Germinal center (tissue), 1 donor: ENCODE measurements around the gene PPT2.

Experiments used
- DNase-seq: peaks from one replicate; pipeline ENCODE4 v3.0.0; 2012; ENCODE audit warnings: mixed read lengths, low spot score

The PPT2 gene

GRCh38 chr6:32151863-32152768 is 1.8 kb upstream of the PPT2 start, which contains the start of gene PRRT1:
PRRT1 (minus strand) TSS chr6:32151939; CDS start chr6:32151827, 112 bp downstream.
- no peak for DNase-seq

GRCh38 chr6:32152769-32153563 is 975 bp upstream of the PPT2 start:
- no peak for DNase-seq

- DNase-seq = peak; percentile 85
Observed at GRCh38 chr6:32154514-32155161, 697 bp downstream of the PPT2 start.

- no peak for DNase-seq
Observed at GRCh38 chr6:32156891-32157290, 3.0 kb downstream of the PPT2 start.

DNA sequence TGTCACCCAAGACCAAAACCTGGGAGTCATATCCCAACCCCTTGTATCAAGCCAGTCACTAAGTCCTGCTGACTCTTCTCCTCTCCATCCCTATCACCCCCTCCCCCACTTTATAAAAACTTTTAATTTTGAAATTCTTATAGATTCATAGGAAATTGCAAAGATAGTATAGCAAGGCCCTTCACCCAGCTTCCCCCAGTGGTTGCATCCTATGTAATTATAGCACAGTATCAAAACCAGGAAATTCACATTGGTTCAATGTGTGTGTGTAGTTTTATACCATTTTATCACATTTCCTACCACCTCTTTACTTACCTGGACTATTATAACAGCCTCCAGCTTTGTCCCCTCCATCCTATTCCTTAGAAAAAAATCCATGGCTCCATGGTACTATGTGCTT is 4.1 kb downstream of the PPT2 start:
- no peak for DNase-seq

- no peak for DNase-seq
Observed at GRCh38 chr6:32163559-32164258, 9.8 kb downstream of the PPT2 start.

DNA sequence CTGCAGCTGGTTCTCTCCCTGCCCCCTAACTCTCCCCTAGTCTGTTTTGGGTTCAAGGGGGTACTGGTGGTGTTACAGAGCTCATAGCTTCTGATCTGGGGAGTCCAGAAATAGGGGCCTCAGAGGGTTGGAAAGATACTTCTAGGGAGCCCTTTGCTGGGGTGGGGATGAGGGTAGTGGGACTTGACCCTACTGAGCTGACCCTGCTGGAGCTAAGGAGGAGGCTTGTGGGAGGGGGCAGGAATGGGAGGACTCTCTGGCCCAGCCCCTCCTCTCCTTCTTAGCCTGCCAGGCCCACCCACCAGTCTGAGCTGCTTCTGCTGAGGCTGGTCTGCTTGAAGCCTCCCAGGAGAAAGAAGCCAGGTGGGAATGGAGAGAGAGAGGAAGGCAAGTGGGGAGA is 10.4 kb downstream of the PPT2 start, which contains the start of gene EGFL8:
TSS of gene EGFL8 (plus strand) at position 301 of the 400 bp plus-strand sequence. CDS start 1,571 bp downstream, outside the sequence.
- no peak for DNase-seq

DNA sequence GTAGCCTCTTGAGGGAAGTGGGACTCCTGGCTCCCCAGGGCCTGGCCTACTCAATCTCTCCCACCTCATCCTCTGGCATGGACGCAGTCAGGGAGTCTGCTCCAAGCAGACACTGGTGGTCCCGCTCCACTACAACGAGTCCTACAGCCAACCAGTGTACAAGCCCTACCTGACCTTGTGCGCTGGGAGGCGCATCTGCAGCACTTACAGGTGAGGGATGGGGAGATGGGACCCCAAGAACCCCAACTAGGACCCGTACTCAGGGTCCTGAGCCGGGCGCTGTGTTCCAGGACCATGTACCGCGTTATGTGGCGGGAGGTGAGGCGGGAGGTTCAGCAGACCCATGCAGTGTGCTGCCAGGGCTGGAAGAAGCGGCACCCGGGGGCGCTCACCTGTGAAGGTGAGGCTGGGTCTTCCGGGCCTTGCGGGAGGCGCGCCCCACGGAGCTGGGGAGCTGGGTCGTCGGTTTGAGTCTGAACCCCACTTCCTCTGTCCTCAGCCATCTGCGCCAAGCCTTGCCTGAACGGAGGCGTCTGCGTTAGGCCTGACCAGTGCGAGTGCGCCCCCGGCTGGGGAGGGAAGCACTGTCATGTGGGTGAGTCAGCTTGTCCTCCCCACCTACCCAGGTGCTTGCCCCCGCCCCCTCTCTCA is 12.6 kb downstream of the PPT2 start:
- DNase-seq = no peak

DNA sequence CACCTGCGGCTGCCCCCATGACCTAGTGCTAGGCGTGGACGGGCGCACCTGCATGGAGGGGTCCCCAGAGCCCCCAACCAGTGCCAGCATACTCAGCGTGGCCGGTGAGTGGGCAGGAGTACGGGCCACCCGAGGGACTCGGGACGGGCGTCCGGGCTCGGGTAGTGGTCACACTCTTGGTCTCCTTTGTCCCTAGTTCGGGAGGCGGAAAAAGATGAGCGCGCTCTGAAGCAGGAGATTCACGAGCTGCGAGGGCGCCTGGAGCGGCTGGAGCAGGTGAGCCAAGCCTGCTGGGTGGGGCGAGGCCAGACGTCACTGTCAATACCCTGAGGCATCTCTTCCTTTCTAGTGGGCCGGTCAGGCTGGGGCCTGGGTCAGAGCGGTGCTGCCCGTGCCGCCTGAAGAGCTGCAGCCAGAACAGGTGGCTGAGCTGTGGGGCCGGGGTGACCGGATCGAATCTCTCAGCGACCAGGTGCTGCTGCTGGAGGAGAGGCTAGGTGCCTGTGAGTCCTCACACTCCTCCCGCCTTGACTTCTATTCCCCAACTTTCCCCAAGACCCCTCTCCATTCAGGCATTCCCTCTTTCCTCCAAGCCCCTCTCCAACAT is 13.3 kb downstream of the PPT2 start:
- no peak for DNase-seq

DNA sequence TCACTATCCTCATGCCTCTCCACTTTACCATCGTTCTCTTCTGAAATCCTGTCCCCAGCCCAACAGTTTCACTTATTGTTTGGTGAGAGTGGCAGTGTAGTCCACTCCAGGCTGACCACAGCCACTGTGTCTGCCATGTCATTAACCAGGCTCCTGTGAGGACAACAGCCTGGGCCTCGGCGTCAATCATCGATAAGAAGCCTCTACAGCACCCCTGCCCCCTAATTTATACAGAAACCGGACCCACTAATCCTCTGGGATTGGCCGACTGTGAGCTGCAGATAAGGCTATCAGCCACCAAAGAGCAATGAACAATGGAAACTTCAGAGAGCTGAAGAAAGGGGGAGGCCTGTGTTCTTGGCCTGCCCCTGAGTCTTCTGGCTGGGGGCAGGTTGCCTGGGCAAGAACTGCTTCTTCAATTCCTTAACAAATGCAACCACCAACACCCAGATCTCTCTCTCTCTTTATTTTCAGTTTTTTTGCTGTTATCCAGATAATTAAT is 13.9 kb downstream of the PPT2 start:
- DNase-seq = no peak

DNA sequence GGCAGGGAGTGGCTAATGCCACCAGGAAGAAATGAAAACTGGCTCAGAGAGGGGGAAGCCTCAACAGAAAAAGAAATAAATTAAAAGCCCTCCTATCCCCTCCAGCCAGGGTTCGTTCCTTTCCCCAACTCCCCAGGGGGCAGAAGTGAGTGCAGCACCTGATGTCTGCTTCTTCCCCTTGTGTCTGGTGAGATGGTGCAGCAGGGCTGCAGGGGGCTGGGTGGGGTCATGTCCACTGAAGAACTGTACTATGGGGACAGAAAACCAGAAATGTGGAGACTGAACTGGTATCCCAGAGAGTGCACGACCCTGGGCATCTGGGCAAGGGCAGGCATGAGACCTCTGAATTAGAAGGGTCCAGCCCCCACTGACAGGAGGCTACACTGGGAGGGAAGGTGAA is 14.4 kb downstream of the PPT2 start:
- no peak for DNase-seq

GRCh38 chr6:32168807-32169591 is 15.1 kb downstream of the PPT2 start:
- no peak for DNase-seq

GRCh38 chr6:32170294-32170693 is 16.4 kb downstream of the PPT2 start:
- no peak for DNase-seq

DNA sequence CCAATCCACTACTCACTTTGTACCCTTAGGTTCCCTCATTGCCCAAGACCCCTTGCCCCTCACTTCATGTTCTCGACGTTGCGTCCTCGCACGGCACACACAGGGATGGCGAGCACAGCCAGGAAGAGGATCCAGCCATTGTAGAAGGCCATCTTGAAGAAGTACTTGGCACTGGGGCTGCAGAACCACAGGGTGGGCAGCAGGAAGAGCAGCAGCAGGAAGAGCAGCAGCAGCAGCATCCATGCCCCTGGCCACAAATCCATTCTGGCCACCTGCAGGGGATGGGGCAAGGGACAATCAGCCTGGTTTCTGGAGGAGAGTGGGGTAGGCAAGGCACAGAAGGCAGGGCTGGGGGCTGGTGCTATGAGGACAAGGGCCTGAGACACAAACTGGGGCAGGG is 17.3 kb downstream of the PPT2 start:
- no peak for DNase-seq

DNA sequence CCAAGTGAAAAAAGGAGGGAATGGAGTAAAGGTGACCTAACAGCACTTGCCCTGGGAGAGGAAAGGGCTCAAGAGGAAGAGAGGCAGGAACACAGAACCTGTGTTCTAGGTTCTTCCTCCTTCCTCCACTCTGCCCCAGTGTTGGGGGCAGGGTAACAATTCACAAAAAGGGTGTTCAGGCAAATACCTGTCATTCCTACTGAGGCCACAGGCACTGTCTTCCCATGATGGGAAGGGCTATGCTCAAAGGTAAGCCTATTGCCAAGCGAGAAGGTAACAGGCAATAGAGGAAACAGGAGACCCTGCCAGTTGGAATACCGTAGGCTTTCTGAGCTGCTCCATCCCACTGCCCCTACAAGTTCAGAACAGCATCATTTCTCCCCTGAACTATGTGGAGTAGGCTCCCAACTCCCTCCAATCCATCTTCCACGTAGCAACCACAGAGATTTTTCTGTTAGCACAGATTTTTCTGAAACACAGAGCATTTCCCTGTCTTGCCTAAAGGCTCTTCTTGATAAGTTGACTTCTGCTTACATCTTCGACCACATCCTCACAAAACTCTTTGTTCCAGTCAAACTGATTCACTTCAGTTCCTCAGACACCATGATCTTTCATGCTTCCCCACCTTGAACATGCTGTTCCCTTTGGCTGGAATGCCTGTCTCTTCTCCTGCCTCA is 19.2 kb downstream of the PPT2 start:
- DNase-seq = no peak

DNA sequence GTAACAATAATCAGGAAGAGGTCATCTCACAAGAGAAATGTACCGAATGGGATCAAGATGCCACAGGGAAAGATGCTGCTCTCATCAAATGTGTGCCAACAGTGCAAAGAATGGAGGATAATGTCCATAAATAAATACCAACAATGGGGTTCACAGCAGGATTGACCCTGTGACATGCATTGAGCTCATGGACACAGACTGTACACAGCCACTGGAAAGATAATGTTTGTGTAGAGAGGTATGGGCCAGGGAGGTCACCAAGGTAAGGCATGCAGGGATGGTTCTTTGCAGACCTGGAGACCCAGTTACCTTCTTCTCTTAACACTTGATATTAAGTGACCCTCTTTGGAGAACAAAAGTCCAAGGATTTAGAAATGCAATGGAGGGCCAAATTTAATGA is 20.5 kb downstream of the PPT2 start:
- no peak for DNase-seq

DNA sequence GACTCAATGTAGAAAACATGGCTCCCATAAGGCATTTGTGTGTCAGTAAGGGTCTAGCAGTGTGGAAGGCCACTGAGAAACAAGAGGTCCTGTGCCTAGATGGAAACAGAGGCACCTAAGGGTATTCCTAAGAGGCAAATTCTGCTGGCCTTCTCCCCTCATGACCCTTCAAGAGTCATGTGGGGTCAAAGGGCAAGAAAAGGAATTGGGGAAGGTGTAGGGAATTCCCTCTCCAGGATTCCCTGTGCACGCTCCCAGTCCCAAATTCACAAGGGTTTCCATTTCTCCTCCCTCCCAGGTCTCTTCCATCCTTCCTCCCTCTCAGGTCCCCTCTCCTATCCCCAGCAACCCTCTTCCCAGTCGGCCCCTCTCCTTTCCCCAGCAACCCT is 21.4 kb downstream of the PPT2 start:
- no peak for DNase-seq

GRCh38 chr6:32175711-32176475 is 22.0 kb downstream of the PPT2 start, which contains the start of gene AGPAT1:
AGPAT1 (minus strand) TSS chr6:32176084; CDS start chr6:32171496, 4,588 bp downstream.
- peak; percentile 98 for DNase-seq
